ENCODE measurements around the gene SPATS2.

The SPATS2 gene

GRCh38 chr12:49543221-49543913, 176.1 kb downstream of the SPATS2 start:
- no peaks in the 10 kb centered on the region for H3K9me3 ChIP-seq (ENCODE audit: control insufficient read depth, insufficient read depth, low read length)
- 0 out of 2 replicates have a peak overlapping the region, but pooled peaks have one; percentile 59 for H3K4me3 ChIP-seq (ENCODE audit: low read depth, low read length)
- no peaks in the 10 kb centered on the region for H3K36me3 ChIP-seq (ENCODE audit: control insufficient read depth, insufficient read depth, low read length)
- peaks cover 95% of the 10 kb centered on the region for H3K27me3 ChIP-seq (ENCODE audit: control insufficient read depth, insufficient read depth, low read length)
- no peak overlapping the region for H3K27ac ChIP-seq (ENCODE audit: low read depth, low read length)
- H3K4me1 ChIP-seq (ENCODE audit: control insufficient read depth, insufficient read depth, low read length), result peaks cover 3% of the 10 kb centered on the region
- no peak overlapping the region for H3K9ac ChIP-seq (ENCODE audit: low read depth, low read length)

- Histone ChIP-seq H3K4me3 (ENCODE audit: low read depth, low read length) (peak overlapping the region; percentile 59), H3K27me3 (ENCODE audit: control insufficient read depth, insufficient read depth, low read length) (peaks cover 95% of the 10 kb centered on the region)
These were observed 176.9 kb downstream of the SPATS2 start for GRCh38 chr12:49543914-49544815.

GRCh38 chr12:49545815-49546214, 178.6 kb downstream of the SPATS2 start:
- Histone ChIP-seq H3K4me1 (ENCODE audit: control insufficient read depth, insufficient read depth, low read length) (peaks cover 10% of the 10 kb centered on the region), H3K4me3 (ENCODE audit: low read depth, low read length) (no peak overlapping the region), H3K36me3 (ENCODE audit: control insufficient read depth, insufficient read depth, low read length) (no peaks in the 10 kb centered on the region), H3K9ac (ENCODE audit: low read depth, low read length) (no peak overlapping the region), H3K9me3 (ENCODE audit: control insufficient read depth, insufficient read depth, low read length) (no peaks in the 10 kb centered on the region), H3K27ac (ENCODE audit: low read depth, low read length) (no peak overlapping the region), H3K27me3 (ENCODE audit: control insufficient read depth, insufficient read depth, low read length) (peaks cover 95% of the 10 kb centered on the region)

More at GRCh38 chr12:49543914-49544815, 176.9 kb downstream of the SPATS2 start:
- H3K36me3 ChIP-seq (ENCODE audit: control insufficient read depth, insufficient read depth, low read length), result no peaks in the 10 kb centered on the region
- no peak overlapping the region for H3K9ac ChIP-seq (ENCODE audit: low read depth, low read length)
- H3K4me1 ChIP-seq (ENCODE audit: control insufficient read depth, insufficient read depth, low read length), result peaks cover 7% of the 10 kb centered on the region
- H3K27ac ChIP-seq (ENCODE audit: low read depth, low read length), result no peak overlapping the region
- H3K9me3 ChIP-seq (ENCODE audit: control insufficient read depth, insufficient read depth, low read length), result no peaks in the 10 kb centered on the region

GRCh38 chr12:49546481-49546880, 179.2 kb downstream of the SPATS2 start:
- no peaks in the 10 kb centered on the region for H3K9me3 ChIP-seq (ENCODE audit: control insufficient read depth, insufficient read depth, low read length)
- no peak overlapping the region for H3K27ac ChIP-seq (ENCODE audit: low read depth, low read length)
- H3K36me3 ChIP-seq (ENCODE audit: control insufficient read depth, insufficient read depth, low read length), result no peaks in the 10 kb centered on the region
- no peak overlapping the region for H3K4me3 ChIP-seq (ENCODE audit: low read depth, low read length)
- peaks cover 10% of the 10 kb centered on the region for H3K4me1 ChIP-seq (ENCODE audit: control insufficient read depth, insufficient read depth, low read length)
- no peak overlapping the region for H3K9ac ChIP-seq (ENCODE audit: low read depth, low read length)
- H3K27me3 ChIP-seq (ENCODE audit: control insufficient read depth, insufficient read depth, low read length), result peaks cover 91% of the 10 kb centered on the region

- Histone ChIP-seq H3K36me3 (ENCODE audit: control insufficient read depth, insufficient read depth, low read length) (no peaks in the 10 kb centered on the region), H3K4me3 (ENCODE audit: low read depth, low read length) (no peak overlapping the region), H3K9me3 (ENCODE audit: control insufficient read depth, insufficient read depth, low read length) (no peaks in the 10 kb centered on the region), H3K27ac (ENCODE audit: low read depth, low read length) (no peak overlapping the region), H3K9ac (ENCODE audit: low read depth, low read length) (no peak overlapping the region), H3K4me1 (ENCODE audit: control insufficient read depth, insufficient read depth, low read length) (peaks cover 10% of the 10 kb centered on the region), H3K27me3 (ENCODE audit: control insufficient read depth, insufficient read depth, low read length) (peaks cover 88% of the 10 kb centered on the region)
These were observed 179.9 kb downstream of the SPATS2 start for GRCh38 chr12:49547090-49547690.

- Histone ChIP-seq H3K9me3 (ENCODE audit: control insufficient read depth, insufficient read depth, low read length) (no peaks in the 10 kb centered on the region), H3K27ac (ENCODE audit: low read depth, low read length) (no peak overlapping the region), H3K4me3 (ENCODE audit: low read depth, low read length) (no peak overlapping the region), H3K9ac (ENCODE audit: low read depth, low read length) (no peak overlapping the region), H3K36me3 (ENCODE audit: control insufficient read depth, insufficient read depth, low read length) (no peaks in the 10 kb centered on the region), H3K27me3 (ENCODE audit: control insufficient read depth, insufficient read depth, low read length) (peaks cover 81% of the 10 kb centered on the region), H3K4me1 (ENCODE audit: control insufficient read depth, insufficient read depth, low read length) (peaks cover 10% of the 10 kb centered on the region)
These were observed 181.2 kb downstream of the SPATS2 start for GRCh38 chr12:49548481-49548821.

GRCh38 chr12:49548822-49549648, 181.8 kb downstream of the SPATS2 start:
- Histone ChIP-seq H3K27me3 (ENCODE audit: control insufficient read depth, insufficient read depth, low read length) (peaks cover 75% of the 10 kb centered on the region), H3K4me3 (ENCODE audit: low read depth, low read length) (peak overlapping the region; percentile 52)

GRCh38 chr12:49549735-49550692, 182.8 kb downstream of the SPATS2 start:
- peaks cover 65% of the 10 kb centered on the region for H3K27me3 ChIP-seq (ENCODE audit: control insufficient read depth, insufficient read depth, low read length)
- peaks cover 7% of the 10 kb centered on the region; the same call in 1 of the 2 replicates for H3K4me1 ChIP-seq (ENCODE audit: control insufficient read depth, insufficient read depth, low read length)
- no peak overlapping the region for H3K4me3 ChIP-seq (ENCODE audit: low read depth, low read length)
- no peaks in the 10 kb centered on the region for H3K36me3 ChIP-seq (ENCODE audit: control insufficient read depth, insufficient read depth, low read length)
- no peak overlapping the region for H3K9ac ChIP-seq (ENCODE audit: low read depth, low read length)
- no peaks in the 10 kb centered on the region for H3K9me3 ChIP-seq (ENCODE audit: control insufficient read depth, insufficient read depth, low read length)
- no peak overlapping the region for H3K27ac ChIP-seq (ENCODE audit: low read depth, low read length)

More at GRCh38 chr12:49548822-49549648, 181.8 kb downstream of the SPATS2 start:
- H3K36me3 ChIP-seq (ENCODE audit: control insufficient read depth, insufficient read depth, low read length), result no peaks in the 10 kb centered on the region
- H3K4me1 ChIP-seq (ENCODE audit: control insufficient read depth, insufficient read depth, low read length), result peaks cover 10% of the 10 kb centered on the region
- H3K27ac ChIP-seq (ENCODE audit: low read depth, low read length), result no peak overlapping the region
- no peak overlapping the region for H3K9ac ChIP-seq (ENCODE audit: low read depth, low read length)
- H3K9me3 ChIP-seq (ENCODE audit: control insufficient read depth, insufficient read depth, low read length), result no peaks in the 10 kb centered on the region

- Histone ChIP-seq H3K4me1 (ENCODE audit: control insufficient read depth, insufficient read depth, low read length) (peaks cover 7% of the 10 kb centered on the region; the same call in 1 of the 2 replicates), H3K4me3 (ENCODE audit: low read depth, low read length) (no peak overlapping the region), H3K27me3 (ENCODE audit: control insufficient read depth, insufficient read depth, low read length) (peaks cover 58% of the 10 kb centered on the region), H3K36me3 (ENCODE audit: control insufficient read depth, insufficient read depth, low read length) (no peaks in the 10 kb centered on the region; the same call in 1 of the 2 replicates), H3K27ac (ENCODE audit: low read depth, low read length) (no peak overlapping the region), H3K9me3 (ENCODE audit: control insufficient read depth, insufficient read depth, low read length) (no peaks in the 10 kb centered on the region), H3K9ac (ENCODE audit: low read depth, low read length) (no peak overlapping the region)
These were observed 183.5 kb downstream of the SPATS2 start for GRCh38 chr12:49550693-49551252.
